ENCODE data around the gene GABRD.

GRCh38 chr1:1978108-1978507 lies 41.0 kb upstream of the GABRD start:
- TF ChIP-seq CTCF (conservative IDR thresholded peaks at IDR 0.05) (no peak), ZFX (IDR thresholded peaks at IDR 0.05) (no peak)
